Measurements from ENCODE around the gene NPM3. TPM values are rescaled to one million over a fixed set of nuclear protein-coding genes. Genes with fewer than 3 reads are reported as not detected.

The NPM3 gene
- polyA plus RNA-seq, 1 donor from 2014 or later: 2.9 TPM

DNA sequence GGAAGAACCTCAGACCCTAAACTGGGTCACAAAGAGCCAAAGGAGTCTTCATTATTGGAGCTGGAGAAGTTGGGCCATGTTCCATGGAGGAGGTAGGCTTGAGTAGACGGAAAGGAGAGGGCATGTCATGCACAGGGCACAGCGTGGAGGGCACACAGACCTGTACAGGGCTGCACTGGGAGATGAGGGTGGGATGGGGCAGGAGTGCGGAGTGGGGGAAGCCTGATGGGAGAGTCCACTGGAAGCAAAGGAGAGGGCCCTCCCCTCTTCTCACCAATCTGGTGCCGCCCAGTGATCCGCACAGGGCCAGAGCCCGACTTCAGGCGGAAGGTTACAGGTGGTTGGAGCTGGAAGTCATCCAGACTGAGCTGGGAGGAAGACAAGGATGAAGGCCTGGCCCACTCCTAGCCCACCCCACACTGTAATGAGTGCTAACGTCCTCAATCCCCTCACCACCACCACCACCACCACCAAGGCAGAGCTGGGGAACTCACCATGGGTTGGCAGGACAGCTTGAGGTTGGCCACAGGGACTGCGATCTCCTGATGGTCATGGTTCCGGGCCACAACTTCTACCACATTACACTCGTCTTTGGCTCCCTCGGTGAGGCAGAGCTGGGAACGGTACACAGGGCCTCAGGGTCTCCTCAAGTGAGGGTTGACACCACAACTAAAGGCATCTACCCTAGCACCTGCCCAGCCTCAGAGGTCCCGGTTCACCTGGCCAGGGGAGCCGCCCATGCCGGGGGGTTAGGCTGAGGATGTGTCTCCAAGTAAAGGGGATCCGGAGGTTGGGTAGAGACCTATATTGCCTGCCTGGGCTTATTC lies 1.0 kb downstream of the NPM3 start:
- Mint-ChIP-seq H3K36me3 (no peaks in the 10 kb centered on the region), H3K27me3 (peaks cover 17% of the 10 kb centered on the region), H3K9me3 (no peaks in the 10 kb centered on the region), H3K27ac (no peak overlapping the region), H3K4me1 (peaks cover 27 to 50% (median 41%) of the 10 kb centered on the region in 3 donors), H3K4me3 (peak overlapping the region; percentile 96 to 100 (median 99))

DNA sequence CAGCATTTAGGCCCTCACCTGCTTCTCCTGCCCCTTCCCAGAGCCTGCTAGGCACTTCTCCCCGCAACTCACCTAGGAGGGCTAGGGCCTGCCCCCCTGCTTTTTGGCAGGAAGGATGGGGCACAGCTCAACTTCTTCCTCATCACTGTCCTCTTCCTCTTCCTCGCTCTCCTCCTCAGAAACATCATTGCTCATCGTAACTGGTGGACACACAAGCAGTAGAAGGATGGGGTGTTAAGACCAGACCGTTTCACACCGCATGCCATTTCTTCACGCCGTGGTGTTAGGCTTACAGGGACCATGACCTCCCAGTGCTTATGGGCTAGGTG lies 1.6 kb downstream of the NPM3 start:
- Mint-ChIP-seq H3K4me1 (peaks cover 29 to 51% (median 41%) of the 10 kb centered on the region in 3 donors), H3K27me3 (peaks cover 20% of the 10 kb centered on the region), H3K27ac (no peak overlapping the region), H3K9me3 (no peaks in the 10 kb centered on the region), H3K36me3 (no peaks in the 10 kb centered on the region), H3K4me3 (peak overlapping the region; percentile 57 to 91 (median 84))

DNA sequence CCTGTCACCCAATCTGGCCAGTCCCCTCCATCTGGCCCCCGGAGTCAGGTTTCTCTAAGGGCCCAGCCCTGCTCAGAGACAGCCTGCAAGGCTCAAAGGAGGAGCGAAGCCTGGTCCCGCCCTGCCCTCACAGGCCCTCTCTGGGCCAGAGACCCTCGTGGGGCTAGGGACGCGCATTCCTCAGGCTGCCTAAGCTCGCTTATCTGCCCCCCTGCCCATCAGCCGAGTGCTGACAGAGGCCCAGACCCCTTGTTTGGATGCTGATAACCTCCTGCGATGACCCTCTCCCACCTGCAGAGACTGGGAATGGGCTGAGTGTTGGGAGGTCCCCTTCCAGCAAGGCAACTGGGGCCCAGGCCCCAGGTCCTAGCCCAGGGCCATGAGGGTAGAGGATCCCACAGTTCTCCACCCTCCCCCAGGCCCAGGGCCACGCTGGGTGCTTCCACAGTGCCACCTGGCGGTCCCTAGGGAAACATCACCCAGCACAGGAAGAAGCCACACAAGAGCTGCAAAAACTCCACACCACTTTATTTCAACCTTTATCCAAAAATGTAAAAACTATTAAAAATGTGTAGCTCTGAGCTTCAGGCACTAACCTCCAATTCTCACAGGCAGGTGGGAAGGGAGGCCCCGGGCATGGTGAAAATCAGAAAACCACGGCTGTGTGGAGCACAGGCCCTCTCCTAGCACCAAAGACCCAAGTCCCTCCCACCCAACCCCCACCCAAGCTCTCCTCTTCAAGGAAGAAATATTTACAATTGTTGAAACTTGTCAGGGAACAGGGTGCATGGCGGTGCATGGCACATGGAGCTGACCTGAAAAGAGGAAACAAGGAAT lies 2.2 kb downstream of the NPM3 start:
- H3K27ac Mint-ChIP-seq: peak overlapping the region in 1 of 3 donors; percentile 72
- peaks cover 29 to 50% (median 41%) of the 10 kb centered on the region in 3 donors for H3K4me1 Mint-ChIP-seq
- no peaks in the 10 kb centered on the region for H3K36me3 Mint-ChIP-seq
- no peaks in the 10 kb centered on the region for H3K9me3 Mint-ChIP-seq
- peak overlapping the region in 3 of 4 donors; percentile 25 to 91 (median 53) for H3K4me3 Mint-ChIP-seq
- H3K27me3 Mint-ChIP-seq: peaks cover 20% of the 10 kb centered on the region

DNA sequence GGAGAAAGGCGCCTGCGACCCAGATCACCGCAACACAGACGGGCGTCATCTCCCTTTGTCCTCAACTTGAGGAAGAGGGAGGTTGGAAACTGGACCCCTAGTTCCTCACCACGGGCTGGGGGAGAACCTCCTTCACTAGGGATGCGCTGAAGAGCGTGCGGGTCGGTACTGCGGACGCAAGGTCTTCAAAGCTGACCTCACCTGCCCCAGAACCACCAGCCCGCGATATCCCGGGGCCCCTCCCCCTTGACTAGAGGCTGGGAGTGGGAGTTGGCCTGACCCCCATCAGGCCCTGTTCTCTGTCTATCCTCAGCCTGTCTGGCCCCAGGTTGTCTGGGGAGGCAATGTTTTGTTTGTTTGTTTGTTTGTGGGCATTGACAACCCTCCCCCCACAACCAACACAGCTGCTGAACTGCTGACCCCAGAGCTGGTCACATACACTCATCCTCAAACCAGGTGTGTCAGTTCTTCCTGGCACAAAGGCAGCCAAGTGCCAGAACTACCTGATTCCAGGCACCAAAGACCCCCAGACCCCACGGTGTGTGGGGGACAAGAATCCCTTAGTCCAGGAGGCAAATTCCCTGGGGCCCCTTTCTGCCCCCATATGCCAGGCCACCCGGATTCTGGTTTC lies 2.9 kb downstream of the NPM3 start:
- Mint-ChIP-seq H3K27ac (peak overlapping the region; percentile 35 to 88 (median 72)), H3K36me3 (no peaks in the 10 kb centered on the region), H3K27me3 (peaks cover 20% of the 10 kb centered on the region), H3K9me3 (no peaks in the 10 kb centered on the region), H3K4me1 (peaks cover 29 to 46% (median 41%) of the 10 kb centered on the region in 3 donors), H3K4me3 (peak overlapping the region; percentile 84 to 97 (median 92))

DNA sequence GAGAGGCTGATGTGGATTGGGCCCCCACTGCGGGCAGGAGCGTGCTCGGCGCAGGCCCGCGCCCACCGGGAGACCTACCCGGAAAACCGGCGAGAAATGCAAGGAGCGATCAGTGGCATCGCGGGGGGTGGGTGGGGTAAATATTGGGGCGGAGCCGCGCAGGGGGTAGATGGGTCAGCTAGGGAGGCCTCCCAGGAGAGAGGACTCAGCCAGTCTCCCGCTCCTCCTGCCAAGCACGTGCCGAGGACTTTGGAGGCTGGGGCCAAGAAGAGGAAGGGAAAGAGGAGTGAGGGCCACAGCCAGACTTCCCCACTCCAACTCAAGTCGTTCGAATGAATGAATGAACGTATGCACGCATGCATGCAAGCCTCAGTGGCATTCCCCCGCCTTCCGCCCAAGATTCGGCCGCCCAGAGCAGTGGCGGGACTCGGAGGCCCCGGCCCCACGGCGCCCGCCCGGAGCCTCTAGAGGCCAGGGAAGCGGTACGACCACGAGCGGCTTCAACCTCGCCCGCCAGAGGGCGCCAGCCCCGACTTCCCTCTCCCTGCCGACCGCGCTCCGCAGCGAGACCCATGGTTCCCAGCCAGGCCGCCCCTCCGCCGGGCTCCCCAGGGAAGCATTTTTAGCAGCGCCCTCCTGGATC lies 3.6 kb downstream of the NPM3 start:
- Mint-ChIP-seq H3K4me3 (peak overlapping the region; percentile 84 to 97 (median 92)), H3K9me3 (no peaks in the 10 kb centered on the region), H3K27ac (peak overlapping the region; percentile 35 to 88 (median 72)), H3K4me1 (peaks cover 26 to 43% (median 39%) of the 10 kb centered on the region in 3 donors), H3K27me3 (peaks cover 24% of the 10 kb centered on the region), H3K36me3 (no peaks in the 10 kb centered on the region)

DNA sequence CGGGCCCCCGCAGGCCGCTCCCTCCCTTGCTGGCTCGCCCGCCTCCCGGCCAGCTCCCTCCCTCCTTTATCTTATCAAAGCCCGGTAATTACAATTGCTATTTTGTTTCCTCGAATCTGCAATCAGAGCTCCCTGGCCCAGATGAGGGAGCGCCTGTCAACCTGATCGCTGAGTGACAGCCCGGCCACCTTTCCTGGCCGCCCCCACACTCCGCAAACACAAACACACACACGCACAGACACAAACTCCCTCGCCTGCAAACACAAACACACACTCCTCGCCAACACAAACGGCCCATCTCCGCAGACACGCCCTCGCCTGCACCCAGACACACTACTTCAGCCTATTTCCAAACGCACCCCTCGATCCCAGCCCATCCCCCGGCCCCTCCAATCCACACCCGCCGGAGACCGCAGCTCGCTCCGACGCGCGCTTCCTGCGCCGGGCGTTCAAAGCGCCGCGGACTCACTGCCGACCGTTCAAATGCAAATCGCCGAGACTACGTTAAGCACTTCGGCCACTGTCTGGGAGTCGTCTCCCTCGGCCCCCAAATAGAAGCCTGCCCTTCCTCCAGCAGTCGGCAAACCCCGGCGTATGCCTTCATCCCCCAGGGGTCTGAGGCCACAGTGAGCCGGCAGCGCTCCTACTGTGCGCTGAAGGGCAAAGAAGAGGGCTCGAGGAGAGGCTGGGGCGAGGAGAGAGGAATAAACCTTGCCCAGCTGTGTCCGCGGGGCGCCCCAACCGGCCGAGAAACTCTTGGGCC lies 4.3 kb downstream of the NPM3 start:
- Mint-ChIP-seq H3K4me1 (peaks cover 26 to 39% (median 37%) of the 10 kb centered on the region in 3 donors), H3K27ac (peak overlapping the region; percentile 35 to 72 (median 69)), H3K9me3 (no peaks in the 10 kb centered on the region), H3K4me3 (peak overlapping the region; percentile 84 to 97 (median 92)), H3K36me3 (no peaks in the 10 kb centered on the region), H3K27me3 (peaks cover 31% of the 10 kb centered on the region)

DNA sequence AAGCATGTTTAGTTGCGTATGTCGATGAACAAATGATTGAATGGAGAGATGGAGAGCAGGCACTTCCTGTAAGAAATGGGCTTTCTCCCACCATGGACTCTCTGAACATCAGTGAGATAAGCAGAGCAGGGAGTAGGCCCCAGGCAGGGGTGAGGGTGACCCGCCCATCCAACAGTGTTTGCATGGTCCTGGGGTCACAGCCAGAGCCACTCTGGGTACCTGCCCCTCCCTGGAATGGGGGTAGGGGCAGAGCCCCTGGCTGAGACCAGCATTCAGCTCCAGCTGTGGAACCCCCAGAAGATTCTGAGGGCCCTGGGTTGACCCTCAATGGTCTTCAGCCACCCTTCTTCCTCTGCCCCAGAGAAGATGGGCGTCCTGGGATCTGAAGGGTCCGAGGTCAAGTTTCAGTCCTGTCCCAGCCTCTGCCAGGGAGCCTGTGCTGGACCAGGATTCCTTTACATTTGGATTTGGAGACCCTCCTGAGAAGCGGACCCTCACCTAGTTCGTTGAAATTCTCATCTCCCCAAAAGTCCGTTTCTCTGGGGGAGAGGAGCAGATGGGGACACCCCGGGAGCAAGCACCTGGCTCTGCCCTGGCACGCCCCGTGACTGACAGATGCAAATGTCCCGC lies 5.0 kb downstream of the NPM3 start:
- Mint-ChIP-seq H3K4me3 (peak overlapping the region in 3 of 4 donors; percentile 84 to 97 (median 91)), H3K27ac (peak overlapping the region in 2 of 3 donors; percentile 35 to 72), H3K9me3 (no peaks in the 10 kb centered on the region), H3K27me3 (peaks cover 38% of the 10 kb centered on the region), H3K36me3 (no peaks in the 10 kb centered on the region), H3K4me1 (peaks cover 23 to 38% (median 34%) of the 10 kb centered on the region in 3 donors)

DNA sequence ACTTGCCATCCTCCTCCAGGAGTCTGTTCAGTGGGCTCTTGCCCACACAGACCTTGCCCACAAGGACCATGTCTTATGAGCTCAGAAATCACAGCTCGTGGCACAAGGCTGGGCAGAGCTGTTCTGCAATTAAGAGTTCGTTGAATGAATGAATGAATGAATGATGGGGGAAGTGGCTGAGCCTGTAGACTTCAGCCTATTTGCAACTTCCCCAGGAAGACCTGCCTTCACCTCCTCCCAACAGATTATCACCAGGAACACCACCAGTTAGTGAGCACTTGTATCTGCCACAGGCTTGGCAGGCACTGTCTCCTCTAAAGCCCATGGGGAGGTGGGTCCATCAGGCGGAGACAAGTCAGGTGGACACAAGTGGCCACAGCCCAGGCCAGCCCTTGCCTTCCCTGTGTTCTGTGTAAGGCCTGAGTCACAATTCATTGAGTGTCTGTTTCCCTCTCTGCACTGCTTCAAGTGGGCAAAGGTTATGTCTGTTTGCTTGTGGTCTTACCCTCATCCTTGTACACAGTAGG lies 5.6 kb downstream of the NPM3 start:
- peaks cover 40% of the 10 kb centered on the region for H3K27me3 Mint-ChIP-seq
- H3K9me3 Mint-ChIP-seq: no peaks in the 10 kb centered on the region
- H3K27ac Mint-ChIP-seq: no peak overlapping the region
- no peaks in the 10 kb centered on the region for H3K36me3 Mint-ChIP-seq
- H3K4me1 Mint-ChIP-seq: peaks cover 20 to 34% (median 32%) of the 10 kb centered on the region in 3 donors
- peak overlapping the region in 3 of 4 donors; percentile 47 to 75 (median 67) for H3K4me3 Mint-ChIP-seq

DNA sequence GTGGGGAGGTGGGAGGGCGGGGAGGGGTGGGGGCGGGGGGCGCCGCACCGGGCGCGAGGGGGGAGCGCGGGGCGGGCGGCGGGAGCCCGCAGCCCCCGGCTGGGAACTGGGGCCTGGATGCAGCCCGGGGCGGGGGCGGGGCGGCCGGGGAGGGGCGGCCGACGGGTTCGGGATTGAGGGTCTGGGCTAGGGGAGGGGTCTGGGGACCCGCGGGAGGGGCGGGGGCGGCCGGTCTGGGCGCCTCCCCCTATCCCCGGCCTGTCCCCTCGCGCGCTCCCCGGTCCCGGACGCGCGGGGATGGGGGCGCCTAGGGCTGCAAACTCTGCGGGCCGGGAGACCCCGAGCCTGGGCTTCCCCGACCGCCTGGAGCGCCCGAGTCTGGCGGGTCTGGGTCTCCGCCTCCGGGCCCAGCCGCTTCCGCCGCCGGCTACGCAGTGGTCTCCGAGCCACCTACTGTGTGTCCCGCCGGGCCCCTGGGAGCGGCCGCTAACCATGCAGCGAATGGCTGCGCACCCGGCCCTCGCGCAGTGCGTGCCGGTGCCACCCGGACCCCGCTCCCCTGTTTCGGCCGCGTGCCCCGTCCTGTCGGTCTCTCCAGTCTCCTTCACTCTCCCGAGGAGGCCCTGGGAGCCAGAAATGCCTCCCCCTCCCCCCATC lies 7.0 kb downstream of the NPM3 start:
- H3K27me3 Mint-ChIP-seq: peaks cover 48% of the 10 kb centered on the region

DNA sequence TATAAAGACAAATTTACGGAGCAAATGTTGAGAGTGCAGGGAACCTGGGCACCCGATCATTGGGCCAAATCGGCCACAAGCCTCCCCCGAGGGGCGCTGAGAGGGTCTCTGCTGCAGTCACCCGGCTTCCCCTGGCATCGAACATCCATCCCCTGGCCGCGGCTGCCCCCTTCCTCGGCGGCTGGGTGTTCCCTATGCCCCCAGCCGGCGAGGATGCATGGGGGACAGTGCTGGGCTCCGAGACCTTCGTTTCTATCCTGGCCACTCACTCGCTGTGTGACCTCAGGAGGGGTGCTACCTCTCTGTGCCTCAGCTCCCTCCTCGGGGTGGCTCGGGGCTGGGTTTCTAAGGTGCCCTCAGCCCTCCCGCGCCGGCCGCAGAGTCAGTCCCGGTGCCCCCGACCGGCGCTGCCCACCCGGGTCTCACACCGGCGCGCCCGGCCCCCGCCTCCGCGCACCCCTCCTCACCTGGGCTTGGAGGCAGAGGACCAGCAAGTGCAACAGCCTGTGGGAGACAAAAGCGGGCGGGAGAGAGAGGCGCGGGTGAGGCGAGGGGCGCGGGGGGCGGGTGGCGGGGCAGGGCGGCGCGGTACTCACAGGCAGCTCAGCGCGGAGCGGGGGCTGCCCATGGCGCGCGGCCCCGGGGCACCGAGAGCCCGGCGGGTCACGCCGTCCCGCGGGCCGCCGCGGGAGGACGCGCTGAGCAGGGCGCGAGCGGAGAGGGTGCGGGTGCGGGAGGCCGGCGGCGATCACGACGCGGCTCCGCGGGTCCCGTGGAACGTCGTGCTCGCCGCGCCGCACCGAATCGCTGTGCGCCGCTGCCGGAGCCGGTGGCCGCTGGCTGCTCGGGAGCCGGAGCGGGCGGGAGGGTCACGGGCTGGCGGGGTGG lies 7.7 kb downstream of the NPM3 start, which contains the start of gene FGF8:
Gene FGF8 (minus strand): TSS at position 842 of the 888 bp plus-strand sequence. CDS start 214 bp downstream, at position 628.
- Mint-ChIP-seq H3K27me3 (peaks cover 49% of the 10 kb centered on the region), H3K4me3 (peak within 1 kb of the TSS; percentile 34 to 86 (median 62)), H3K36me3 (no peaks in the 10 kb centered on the region), H3K9me3 (no peaks in the 10 kb centered on the region), H3K27ac (no peak within 1 kb of the TSS), H3K4me1 (peaks cover 9 to 24% (median 24%) of the 10 kb centered on the region in 3 donors)

More for the DNA sequence above, 7.0 kb downstream of the NPM3 start:
- Mint-ChIP-seq H3K4me3 (peak overlapping the region in 3 of 4 donors; percentile 28 to 86 (median 34)), H3K4me1 (peaks cover 12 to 29% (median 26%) of the 10 kb centered on the region in 3 donors), H3K27ac (no peak overlapping the region), H3K9me3 (no peaks in the 10 kb centered on the region), H3K36me3 (no peaks in the 10 kb centered on the region)

DNA sequence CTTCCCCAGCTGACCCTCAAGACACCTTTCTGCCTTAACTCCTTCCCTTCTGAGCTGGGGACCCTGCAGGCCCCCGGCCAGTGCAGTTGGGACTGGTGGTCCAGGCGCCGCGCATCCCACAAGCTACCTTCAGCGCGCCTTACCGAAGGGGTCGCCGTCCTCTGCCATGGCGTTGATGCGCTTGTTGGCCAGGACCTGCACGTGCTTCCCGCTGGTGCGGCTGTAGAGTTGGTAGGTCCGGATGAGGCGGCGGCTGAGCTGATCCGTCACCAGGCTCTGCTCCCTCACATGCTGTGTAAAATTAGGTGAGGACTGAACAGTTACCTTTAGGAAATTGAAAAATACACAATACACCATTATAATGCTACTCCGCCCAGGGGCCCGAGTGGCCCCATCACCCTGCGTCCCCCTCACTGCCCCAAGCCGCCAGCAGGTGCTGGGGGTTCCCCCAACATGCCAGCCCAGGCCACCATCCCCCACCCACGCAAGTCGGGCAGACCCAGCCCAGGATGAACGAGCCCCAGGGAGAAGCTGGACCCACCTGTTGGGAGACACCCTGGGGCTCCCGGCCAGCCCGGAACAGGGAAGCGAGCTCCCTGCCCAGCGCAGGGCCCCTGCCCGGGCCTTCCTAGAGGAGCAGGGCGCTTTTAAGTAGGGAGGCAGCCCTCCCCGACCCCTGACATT lies 8.5 kb downstream of the NPM3 start:
- Mint-ChIP-seq H3K36me3 (no peaks in the 10 kb centered on the region), H3K27ac (no peak overlapping the region), H3K4me3 (peak overlapping the region; percentile 5 to 70 (median 66)), H3K9me3 (no peaks in the 10 kb centered on the region), H3K4me1 (peaks cover 9 to 21% (median 21%) of the 10 kb centered on the region in 3 donors), H3K27me3 (peaks cover 49% of the 10 kb centered on the region)
